Cardiac muscle cell (in vitro differentiated cells and primary cell): ENCODE measurements around the gene AREG. TPM values are rescaled to one million over a fixed set of nuclear protein-coding genes. Genes with fewer than 3 reads are reported as not detected.

Source experiments
- DNase-seq, 2 donors: peaks; one replicate each; pipeline versions ENCODE4 v3.0.0 to v3.0.0-alpha.2; 2010 to 2017; ENCODE audit warnings: low read depth in 1 of 2, low spot score in 1 of 2
- H3K27ac ChIP-seq: fragments of 200-600 bp; sonication (generic); 2 replicates; pipeline ENCODE4 v1.5.1; 2016
- H3K27me3 ChIP-seq: fragments of 200-600 bp; sonication (generic); 2 replicates; pipeline ENCODE4 v1.6.0; 2016; ENCODE audit warnings: control low read depth
- H3K36me3 ChIP-seq: fragments of 200-600 bp; sonication (generic); 2 replicates; pipeline ENCODE4 v1.5.1; 2016; ENCODE audit warnings: control low read depth
- H3K4me1 ChIP-seq: fragments of 200-600 bp; sonication (generic); 2 replicates; pipeline ENCODE4 v1.8.1; 2017; ENCODE audit warnings: low read depth, mild to moderate bottlenecking, mixed run types
- H3K4me3 ChIP-seq: fragments of 200-600 bp; sonication (generic); 2 replicates; pipeline ENCODE4 v1.5.1; 2016; ENCODE audit warnings: mild to moderate bottlenecking
- H3K9me3 ChIP-seq: fragments of 200-600 bp; sonication (generic); 2 replicates; pipeline ENCODE4 v1.5.1; 2017; ENCODE audit warnings: low read depth, mild to moderate bottlenecking, control low read depth
- CTCF ChIP-seq: IDR thresholded peaks from 2 replicates; pipeline ENCODE4 v1.5.1; 2012; ENCODE audit warnings: low read depth, mild to moderate bottlenecking, low read length
- polyA plus RNA-seq: library from polyadenylated mRNA; unstranded; fragments of >200 nt; fragmentation: Nextera tagmentation; extraction: Ambion mirVana; gene quantifications from 2 replicates; pipeline ENCODE4 v1.2.1, GENCODE V29; 2016
- total RNA-seq: library from RNA; depleted of rRNA; stranded (reverse); fragments of >200 nt; gene quantifications from 2 replicates; pipeline ENCODE4 v1.2.3, GENCODE V29; 2016

The AREG gene
- total and polyA plus RNA-seq, 2 experiments from 2014 or later = 0.65 TPM; not detected in 1

DNA sequence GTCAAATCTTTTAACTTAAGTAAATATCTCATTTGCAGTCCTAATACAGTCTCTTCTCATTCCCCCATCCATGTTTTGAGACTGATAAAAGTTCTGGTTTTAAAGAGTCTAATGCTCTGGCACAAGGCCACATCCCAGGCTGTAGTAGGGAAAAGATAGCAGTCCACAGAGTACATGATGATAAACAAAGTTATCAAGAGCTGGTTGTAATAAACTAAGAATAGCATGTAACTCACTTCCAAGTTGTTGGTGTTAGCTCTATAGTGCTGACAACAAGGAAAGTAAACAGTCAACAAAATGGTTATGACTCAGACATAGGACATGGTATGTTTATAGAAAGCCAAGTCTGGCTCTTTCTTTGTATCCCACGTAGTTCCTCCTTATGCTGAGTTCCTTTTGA lies 21.8 kb upstream of the AREG start:
- Histone ChIP-seq H3K36me3 (no peaks in the 10 kb centered on the region), H3K9me3 (no peaks in the 10 kb centered on the region), H3K4me1 (no peaks in the 10 kb centered on the region), H3K27ac (no peak overlapping the region), H3K27me3 (no peaks in the 10 kb centered on the region), H3K4me3 (no peak overlapping the region)
- peak; percentile 28 to 90 for DNase-seq
- TF ChIP-seq CTCF = no peak

DNA sequence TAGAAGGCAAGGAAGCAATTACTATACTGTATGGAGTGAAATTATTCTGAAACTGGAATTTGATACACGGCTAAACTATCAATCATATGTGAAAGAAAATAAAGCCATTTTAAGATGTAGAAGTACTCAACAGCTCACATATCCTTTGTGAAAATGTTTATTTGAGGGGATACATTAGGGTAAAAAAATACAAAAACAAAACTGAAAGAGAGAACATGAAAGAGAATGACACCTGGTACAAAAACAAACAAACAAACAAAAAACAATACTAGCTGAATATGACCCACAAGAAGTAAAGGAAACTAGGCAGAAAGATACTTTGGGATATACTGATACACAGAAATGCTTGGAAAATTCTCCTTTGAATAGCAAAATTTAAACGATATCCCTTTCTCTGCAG lies 20.8 kb upstream of the AREG start:
- no peak for TF ChIP-seq CTCF

DNA sequence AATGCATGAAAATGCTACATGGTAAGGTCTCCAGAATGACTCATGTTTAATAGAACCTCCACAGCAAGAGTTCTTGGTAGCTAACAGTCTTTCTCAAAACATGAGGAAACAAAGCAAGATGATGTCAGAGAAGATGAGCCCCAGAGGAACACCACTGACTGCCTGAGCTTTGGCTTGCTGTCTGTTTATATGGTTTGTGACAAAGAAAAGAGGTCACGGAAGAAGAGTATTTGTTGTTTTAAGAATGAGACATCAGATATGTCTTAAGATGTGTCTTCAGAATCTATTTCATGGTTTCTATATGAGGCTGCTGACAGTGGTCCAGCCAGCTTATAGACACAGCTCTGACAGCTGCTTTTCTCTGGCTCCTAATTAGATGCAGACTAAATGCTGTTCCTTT lies 18.8 kb upstream of the AREG start:
- Histone ChIP-seq H3K27ac (no peak overlapping the region), H3K4me3 (no peak overlapping the region), H3K36me3 (no peaks in the 10 kb centered on the region)

More for the DNA sequence above, 20.8 kb upstream of the AREG start:
- no peak overlapping the region for H3K27ac ChIP-seq
- no peak overlapping the region for H3K4me3 ChIP-seq
- no peaks in the 10 kb centered on the region for H3K36me3 ChIP-seq
- DNase-seq = no peak
- no peaks in the 10 kb centered on the region for H3K9me3 ChIP-seq
- H3K27me3 ChIP-seq = no peaks in the 10 kb centered on the region
- H3K4me1 ChIP-seq = no peaks in the 10 kb centered on the region

GRCh38 chr4:74428276-74428675 lies 16.7 kb upstream of the AREG start:
- Histone ChIP-seq H3K4me1 (no peaks in the 10 kb centered on the region), H3K27me3 (no peaks in the 10 kb centered on the region), H3K9me3 (no peaks in the 10 kb centered on the region), H3K27ac (no peak overlapping the region), H3K4me3 (no peak overlapping the region), H3K36me3 (no peaks in the 10 kb centered on the region)
- DNase-seq = peak in 1 of 2 donors; percentile 46
- TF ChIP-seq CTCF = no peak

More for the DNA sequence above, 18.8 kb upstream of the AREG start:
- TF ChIP-seq CTCF = no peak
- peak in 1 of 2 donors; percentile 66 for DNase-seq
- Histone ChIP-seq H3K4me1 (no peaks in the 10 kb centered on the region), H3K9me3 (no peaks in the 10 kb centered on the region), H3K27me3 (no peaks in the 10 kb centered on the region)

- H3K27me3 ChIP-seq = no peaks in the 10 kb centered on the region
- H3K9me3 ChIP-seq = no peaks in the 10 kb centered on the region
- H3K27ac ChIP-seq = no peak overlapping the region
- DNase-seq = peak; percentile 17 to 97
- no peaks in the 10 kb centered on the region for H3K36me3 ChIP-seq
- TF ChIP-seq CTCF = no peak
- H3K4me3 ChIP-seq = no peak overlapping the region
- H3K4me1 ChIP-seq = no peaks in the 10 kb centered on the region
Observed at GRCh38 chr4:74431113-74431826, 13.7 kb upstream of the AREG start.
